Measurements from ENCODE around the gene NUP188. TPM values are rescaled to one million over a fixed set of nuclear protein-coding genes. Genes with fewer than 3 reads are reported as not detected.

The NUP188 gene
- polyA plus RNA-seq, 1 donor (not counting 4 experiments of a cell fraction or from before 2014, with no cell fraction given) = 31.1 TPM

DNA sequence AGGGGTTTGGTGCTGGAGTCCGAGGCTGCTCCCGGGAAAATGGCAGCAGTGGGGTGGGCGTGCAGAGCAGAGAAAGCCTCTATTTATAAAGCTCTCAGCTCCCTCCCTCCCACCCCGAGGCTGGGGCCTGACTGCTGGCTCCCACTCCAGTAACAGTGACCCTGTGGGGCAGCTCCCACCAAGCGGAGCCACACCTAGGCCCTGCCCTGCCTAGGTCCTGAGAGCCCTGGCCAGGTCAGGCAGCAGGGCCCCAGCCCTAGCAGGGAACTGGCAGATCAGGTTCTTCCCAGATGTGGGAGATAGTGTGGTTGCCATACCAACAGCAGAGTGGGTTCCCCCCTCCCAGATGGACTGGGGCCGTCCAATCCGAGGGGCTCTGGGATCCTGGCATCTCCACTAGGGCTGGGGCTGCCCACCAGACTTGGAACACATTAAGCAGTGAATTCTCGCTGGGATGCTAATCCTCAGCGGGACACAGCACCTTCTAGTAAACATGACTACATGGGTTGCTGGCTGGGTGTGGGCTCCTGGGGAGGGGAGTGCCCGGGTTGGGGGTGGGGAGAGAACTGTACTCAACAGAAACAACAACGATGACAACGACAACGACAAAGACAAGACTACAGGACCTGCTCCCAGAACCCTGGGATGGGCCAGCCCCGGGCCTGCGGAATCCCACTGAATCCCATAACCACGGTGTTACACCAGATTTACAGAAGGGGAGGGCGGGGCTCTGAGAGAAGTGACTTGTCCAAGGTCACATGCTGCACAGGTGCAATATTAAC, 79.1 kb downstream of the NUP188 start:
- H2AFZ ChIP-seq (ENCODE audit: control insufficient read depth, low read length) = no peak overlapping the region
- DNase-seq (ENCODE audit: low read depth, low spot score) (no peak), FAIRE-seq (no peak)
- H3K4me1 ChIP-seq (ENCODE audit: control insufficient read depth, extremely low read depth, insufficient read depth, low read length) = peaks cover 31% of the 10 kb centered on the region
- H3K27me3 ChIP-seq (ENCODE audit: control insufficient read depth, extremely low read depth, insufficient read depth, low read length) = no peaks in the 10 kb centered on the region
- no peak for TF ChIP-seq CTCF (optimal IDR thresholded peaks at IDR 0.05 in 1 of 3, IDR thresholded peaks at IDR 0.05 in 1 of 3, conservative IDR thresholded peaks at IDR 0.05 in 1 of 3; ENCODE audit: extremely low read depth in 1 of 3, insufficient read depth in 2 of 3, low read length in 3 of 3)
- no peak for TF ChIP-seq EZH2 (IDR thresholded peaks at IDR 0.05; ENCODE audit: low read length)
- peak overlapping the region; percentile 55 to 78 (median 64) for H3K4me3 ChIP-seq (ENCODE audit: control insufficient read depth in 2 of 3, extremely low read depth in 1 of 3, insufficient read depth in 2 of 3, low read depth in 1 of 3, low read length in 3 of 3)
- dilution Hi-C loops (cut with MboI; ENCODE audit: extremely low pct_ligation_motif_present, low sequenced_read_pairs) = no loop called here
- peaks cover 6% of the 10 kb centered on the region for H3K9me1 ChIP-seq (ENCODE audit: control insufficient read depth, extremely low read depth, insufficient read depth, low read length)
- no peaks in the 10 kb centered on the region for H3K36me3 ChIP-seq (ENCODE audit: control insufficient read depth in 2 of 2, extremely low read depth in 1 of 2, insufficient read depth in 2 of 2, low read length in 2 of 2)
- peaks cover 24% of the 10 kb centered on the region for H3K79me2 ChIP-seq (ENCODE audit: control insufficient read depth, insufficient read depth, low read length)
- H3K9me3 ChIP-seq (ENCODE audit: control insufficient read depth, low read depth, low read length) = no peaks in the 10 kb centered on the region
- no peaks in the 10 kb centered on the region for H4K20me1 ChIP-seq (ENCODE audit: control insufficient read depth, extremely low read depth, insufficient read depth, low read length)
- no peak overlapping the region for H3K27ac ChIP-seq (ENCODE audit: control insufficient read depth, insufficient read depth, low read length)
- peak overlapping the region; percentile 80 for H3K4me2 ChIP-seq (ENCODE audit: control insufficient read depth, extremely low read depth, insufficient read depth, low read depth, low read length)
- peak overlapping the region; percentile 50 for H3K9ac ChIP-seq (ENCODE audit: control insufficient read depth, extremely low read depth, insufficient read depth, low read length)

DNA sequence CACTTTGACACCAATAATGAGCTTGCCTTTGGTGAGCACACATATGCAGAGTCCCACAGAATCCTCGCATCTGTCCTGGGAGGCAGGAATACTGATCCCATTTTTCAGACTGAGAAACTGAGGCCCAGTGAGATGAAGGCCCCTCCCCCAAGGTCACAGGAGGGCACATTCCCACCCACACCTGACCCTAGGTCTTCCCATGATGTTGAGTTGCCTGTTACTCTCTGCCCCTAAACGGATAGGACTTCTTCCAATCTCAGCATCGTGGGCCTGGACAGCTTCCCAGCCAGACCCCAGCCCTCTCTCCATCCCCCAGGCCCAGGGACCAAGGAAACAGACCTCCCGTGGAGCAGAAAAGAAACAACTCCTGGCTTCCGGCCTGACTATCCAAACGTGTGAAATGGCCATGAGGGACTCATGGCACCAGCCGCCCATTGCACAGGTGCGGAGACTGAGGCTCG, 79.8 kb downstream of the NUP188 start:
- no peak overlapping the region for H2AFZ ChIP-seq (ENCODE audit: control insufficient read depth, low read length)
- peaks cover 24% of the 10 kb centered on the region for H3K79me2 ChIP-seq (ENCODE audit: control insufficient read depth, insufficient read depth, low read length)
- peaks cover 6% of the 10 kb centered on the region for H3K9me1 ChIP-seq (ENCODE audit: control insufficient read depth, extremely low read depth, insufficient read depth, low read length)
- peak overlapping the region; percentile 80 for H3K4me2 ChIP-seq (ENCODE audit: control insufficient read depth, extremely low read depth, insufficient read depth, low read depth, low read length)
- FAIRE-seq (no peak), DNase-seq (ENCODE audit: low read depth, low spot score) (no peak)
- H3K27ac ChIP-seq (ENCODE audit: control insufficient read depth, insufficient read depth, low read length) = peak overlapping the region; percentile 44
- H3K27me3 ChIP-seq (ENCODE audit: control insufficient read depth, extremely low read depth, insufficient read depth, low read length) = no peaks in the 10 kb centered on the region
- peak overlapping the region; percentile 39 for H3K9ac ChIP-seq (ENCODE audit: control insufficient read depth, extremely low read depth, insufficient read depth, low read length)
- H3K4me3 ChIP-seq (ENCODE audit: control insufficient read depth in 2 of 3, extremely low read depth in 1 of 3, insufficient read depth in 2 of 3, low read depth in 1 of 3, low read length in 3 of 3) = peak overlapping the region; percentile 55 to 78 (median 64)
- dilution Hi-C loops (cut with MboI; ENCODE audit: extremely low pct_ligation_motif_present, low sequenced_read_pairs) = no loop called here
- H3K9me3 ChIP-seq (ENCODE audit: control insufficient read depth, low read depth, low read length) = no peaks in the 10 kb centered on the region
- H4K20me1 ChIP-seq (ENCODE audit: control insufficient read depth, extremely low read depth, insufficient read depth, low read length) = no peaks in the 10 kb centered on the region
- no peak for TF ChIP-seq EZH2 (IDR thresholded peaks at IDR 0.05; ENCODE audit: low read length)
- no peak for TF ChIP-seq CTCF (optimal IDR thresholded peaks at IDR 0.05 in 1 of 3, IDR thresholded peaks at IDR 0.05 in 1 of 3, conservative IDR thresholded peaks at IDR 0.05 in 1 of 3; ENCODE audit: extremely low read depth in 1 of 3, insufficient read depth in 2 of 3, low read length in 3 of 3)
- H3K4me1 ChIP-seq (ENCODE audit: control insufficient read depth, extremely low read depth, insufficient read depth, low read length) = peaks cover 31% of the 10 kb centered on the region
- H3K36me3 ChIP-seq (ENCODE audit: control insufficient read depth in 2 of 2, extremely low read depth in 1 of 2, insufficient read depth in 2 of 2, low read length in 2 of 2) = no peaks in the 10 kb centered on the region
